Thoracic aorta (tissue), 2 donors: ENCODE results near the gene OR51B4. TPM values are rescaled to one million over a fixed set of nuclear protein-coding genes. Genes with fewer than 3 reads are reported as not detected.

Experiments used
- ATAC-seq: fragments of 150-250 bp; one replicate; pipeline ENCODE4 v1.8.0; 2017; ENCODE audit warnings: low read depth; ENCODE audit not compliant: insufficient number of reproducible peaks, low FRiP score
- DNase-seq: peaks from one replicate; pipeline ENCODE4 v3.0.0-alpha.2; 2020; ENCODE audit warnings: low spot score
- H3K27ac ChIP-seq, 2 donors: fragments of 200-600 bp; sonication (generic); 1 replicate in 1 of 2; 2 replicates in 1 of 2; pipeline ENCODE4 v1.5.1; 2016; ENCODE audit warnings: mild to moderate bottlenecking in 2 of 2, moderate library complexity in 2 of 2
- H3K27me3 ChIP-seq: fragments of 200-600 bp; sonication (generic); replicated peaks from 2 replicates; pipeline ENCODE4 v1.6.0; 2016; ENCODE audit warnings: mild to moderate bottlenecking; ENCODE audit not compliant: insufficient read depth
- H3K36me3 ChIP-seq: fragments of 200-600 bp; sonication (generic); one replicate; pipeline ENCODE4 v1.5.1; 2016
- H3K4me1 ChIP-seq, 2 donors: fragments of 200-600 bp; sonication (generic); 1 replicate in 1 of 2; 2 replicates in 1 of 2; pipeline versions ENCODE4 v1.5.1 to v1.6.0; 2016; ENCODE audit warnings: low read depth in 2 of 2, mild to moderate bottlenecking in 1 of 2; ENCODE audit not compliant: control insufficient read depth in 1 of 2
- H3K4me3 ChIP-seq: fragments of 200-600 bp; sonication (generic); 2 replicates; pipeline ENCODE4 v1.5.1; 2016; ENCODE audit warnings: mild to moderate bottlenecking
- H3K9me3 ChIP-seq: fragments of 200-600 bp; sonication (generic); 2 replicates; pipeline ENCODE4 v1.5.1; 2016
- CTCF ChIP-seq: fragments of 200-600 bp; sonication (generic); IDR thresholded peaks from one replicate; pipeline ENCODE4 v1.5.1; 2019; ENCODE audit warnings: antibody characterized with exemption
- total RNA-seq, 2 donors: library from RNA; depleted of rRNA; stranded (reverse); fragments of >200 nt; gene quantifications; one replicate each; pipeline versions ENCODE4 v1.1.0 to v1.2.3, GENCODE V29; 2016

The OR51B4 gene
- total RNA-seq, 2 donors from 2014 or later = not detected

- TF ChIP-seq CTCF = no peak
- no peaks in the 10 kb centered on the region for H3K27me3 ChIP-seq
- DNase-seq (no peak), ATAC-seq (no peak)
- no peaks in the 10 kb centered on the region for H3K9me3 ChIP-seq
- no peak overlapping the region for H3K4me3 ChIP-seq
- no peak overlapping the region for H3K27ac ChIP-seq
- H3K4me1 ChIP-seq = no peaks in the 10 kb centered on the region
- no peaks in the 10 kb centered on the region for H3K36me3 ChIP-seq
These were observed 49.4 kb downstream of the OR51B4 start for GRCh38 chr11:5252192-5252918.

- TF ChIP-seq CTCF = no peak
- Histone ChIP-seq H3K36me3 (no peaks in the 10 kb centered on the region), H3K27me3 (no peaks in the 10 kb centered on the region), H3K4me1 (no peaks in the 10 kb centered on the region), H3K4me3 (no peak overlapping the region), H3K9me3 (no peaks in the 10 kb centered on the region), H3K27ac (no peak overlapping the region)
- no peak for ATAC-seq
- DNase-seq = no peak
These were observed 50.0 kb downstream of the OR51B4 start for GRCh38 chr11:5251746-5252145.

Other genes starting within 250 kb of the OR51B4 start
- gene OR52E2, start 242.3 kb downstream of the OR51B4 start, total RNA-seq = not detected
- not detected for gene OR52E1, start 232.4 kb downstream of the OR51B4 start, total RNA-seq
- gene OR52A5, start 163.6 kb downstream of the OR51B4 start, total RNA-seq = not detected
- gene OR52A1, start 147.2 kb downstream of the OR51B4 start, total RNA-seq = not detected
- not detected for gene OR51V1, start 101.3 kb downstream of the OR51B4 start, total RNA-seq
- 100 to 1,000 TPM in 1 of 2 donors, 10 to 100 TPM in 1; 10.2 to 257 TPM for gene HBB, start 74.9 kb downstream of the OR51B4 start, total RNA-seq
- gene HBD, start 67.5 kb downstream of the OR51B4 start, total RNA-seq = not detected
- not detected for gene HBG1, start 52.1 kb downstream of the OR51B4 start, total RNA-seq
- gene HBG2, start 47.2 kb downstream of the OR51B4 start, total RNA-seq = not detected
- gene HBE1, start 32.0 kb downstream of the OR51B4 start, total RNA-seq = not detected
- not detected for gene OR51B2, start 22.4 kb upstream of the OR51B4 start, total RNA-seq
- gene OR51B5, start 41.6 kb upstream of the OR51B4 start, total RNA-seq = 1 to 10 TPM in 1 of 2 donors, under 1 TPM in 1; 0.49 to 4.2 TPM
- not detected for gene OR51B6, start 49.6 kb upstream of the OR51B4 start, total RNA-seq
- gene OR51M1, start 81.9 kb upstream of the OR51B4 start, total RNA-seq = not detected
- not detected for gene OR51Q1, start 120.2 kb upstream of the OR51B4 start, total RNA-seq
- not detected for gene OR51I1, start 139.6 kb upstream of the OR51B4 start, total RNA-seq
- gene OR51I2, start 147.4 kb upstream of the OR51B4 start, total RNA-seq = not detected
- gene OR52D1, start 186.7 kb upstream of the OR51B4 start, total RNA-seq = not detected
- gene UBQLN3, start 208.0 kb upstream of the OR51B4 start, total RNA-seq = 1 to 10 TPM in 1 of 2 donors, under 1 TPM in 1; 0.63 to 1.5 TPM
- 1 to 10 TPM in 1 of 2 donors, under 1 TPM in 1; 0.56 to 1.4 TPM for gene UBQLNL, start 214.8 kb upstream of the OR51B4 start, total RNA-seq
- 1 to 10 TPM in 1 of 2 donors, under 1 TPM in 1; 0.81 to 2.0 TPM for gene OR52H1, start 246.6 kb upstream of the OR51B4 start, total RNA-seq